ENCODE measurements around the gene TPPP3.

Gene TPPP3

GRCh38 chr16:67437513-67437912 is 44.2 kb upstream of the TPPP3 start:
- TF ChIP-seq, protein P1, sequence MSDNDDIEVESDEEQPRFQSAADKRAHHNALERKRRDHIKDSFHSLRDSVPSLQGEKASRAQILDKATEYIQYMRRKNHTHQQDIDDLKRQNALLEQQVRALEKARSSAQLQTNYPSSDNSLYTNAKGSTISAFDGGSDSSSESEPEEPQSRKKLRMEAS (IDR thresholded peaks at IDR 0.05), result no peak
- no peak for TF ChIP-seq EP300 (IDR thresholded peaks at IDR 0.05; ENCODE audit: borderline replicate concordance)
- no peak for TF ChIP-seq NFIC (IDR thresholded peaks at IDR 0.05)
- no peak for TF ChIP-seq RAD21 (IDR thresholded peaks at IDR 0.05; ENCODE audit: low read depth)
- no peak for TF ChIP-seq CREB1 (IDR thresholded peaks at IDR 0.05; ENCODE audit: low read depth)
- TF ChIP-seq CEBPB (IDR thresholded peaks at IDR 0.05), result no peak
- TF ChIP-seq TAF1 (IDR thresholded peaks at IDR 0.05; ENCODE audit: low read depth), result no peak
- TF ChIP-seq FOXM1 (IDR thresholded peaks at IDR 0.05; ENCODE audit: borderline replicate concordance, low read depth), result no peak
- TF ChIP-seq EGR1 (IDR thresholded peaks at IDR 0.05), result no peak
- no peak for TF ChIP-seq YY1 (IDR thresholded peaks at IDR 0.05; ENCODE audit: low read depth)
- no peak for TF ChIP-seq TEAD4 (IDR thresholded peaks at IDR 0.05)
- no peak for TF ChIP-seq TCF12 (IDR thresholded peaks at IDR 0.05; ENCODE audit: low read depth)
- no peak for TF ChIP-seq ZBTB7A (IDR thresholded peaks at IDR 0.05; ENCODE audit: low read depth)
- TF ChIP-seq, protein P2, sequence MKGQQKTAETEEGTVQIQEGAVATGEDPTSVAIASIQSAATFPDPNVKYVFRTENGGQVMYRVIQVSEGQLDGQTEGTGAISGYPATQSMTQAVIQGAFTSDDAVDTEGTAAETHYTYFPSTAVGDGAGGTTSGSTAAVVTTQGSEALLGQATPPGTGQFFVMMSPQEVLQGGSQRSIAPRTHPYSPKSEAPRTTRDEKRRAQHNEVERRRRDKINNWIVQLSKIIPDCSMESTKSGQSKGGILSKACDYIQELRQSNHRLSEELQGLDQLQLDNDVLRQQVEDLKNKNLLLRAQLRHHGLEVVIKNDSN (IDR thresholded peaks at IDR 0.05), result no peak

DNA sequence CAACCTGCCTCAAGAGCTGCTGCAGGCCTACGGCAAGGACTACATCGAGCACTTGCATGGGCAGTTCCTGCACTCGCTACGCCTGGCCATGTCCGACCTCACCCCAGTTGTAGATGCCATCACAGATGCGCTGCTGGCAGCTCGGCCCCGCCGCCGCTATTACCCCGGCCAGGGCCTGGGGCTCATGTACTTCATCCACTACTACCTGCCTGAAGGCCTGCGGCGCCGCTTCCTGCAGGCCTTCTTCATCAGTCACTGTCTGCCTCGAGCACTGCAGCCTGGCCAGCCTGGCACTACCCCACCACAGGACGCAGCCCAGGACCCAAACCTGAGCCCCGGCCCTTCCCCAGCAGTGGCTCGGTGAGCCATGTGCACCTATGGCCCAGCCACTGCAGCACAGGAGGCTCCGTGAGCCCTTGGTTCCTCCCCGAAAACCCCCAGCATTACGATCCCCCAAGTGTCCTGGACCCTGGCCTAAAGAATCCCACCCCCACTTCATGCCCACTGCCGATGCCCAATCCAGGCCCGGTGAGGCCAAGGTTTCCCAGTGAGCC is 43.4 kb upstream of the TPPP3 start:
- TF ChIP-seq, protein P1 (IDR thresholded peaks at IDR 0.05), result no peak
- TF ChIP-seq, protein P2 (IDR thresholded peaks at IDR 0.05), result no peak
- no peak for TF ChIP-seq TCF12 (IDR thresholded peaks at IDR 0.05; ENCODE audit: low read depth)
- TF ChIP-seq, protein P3, sequence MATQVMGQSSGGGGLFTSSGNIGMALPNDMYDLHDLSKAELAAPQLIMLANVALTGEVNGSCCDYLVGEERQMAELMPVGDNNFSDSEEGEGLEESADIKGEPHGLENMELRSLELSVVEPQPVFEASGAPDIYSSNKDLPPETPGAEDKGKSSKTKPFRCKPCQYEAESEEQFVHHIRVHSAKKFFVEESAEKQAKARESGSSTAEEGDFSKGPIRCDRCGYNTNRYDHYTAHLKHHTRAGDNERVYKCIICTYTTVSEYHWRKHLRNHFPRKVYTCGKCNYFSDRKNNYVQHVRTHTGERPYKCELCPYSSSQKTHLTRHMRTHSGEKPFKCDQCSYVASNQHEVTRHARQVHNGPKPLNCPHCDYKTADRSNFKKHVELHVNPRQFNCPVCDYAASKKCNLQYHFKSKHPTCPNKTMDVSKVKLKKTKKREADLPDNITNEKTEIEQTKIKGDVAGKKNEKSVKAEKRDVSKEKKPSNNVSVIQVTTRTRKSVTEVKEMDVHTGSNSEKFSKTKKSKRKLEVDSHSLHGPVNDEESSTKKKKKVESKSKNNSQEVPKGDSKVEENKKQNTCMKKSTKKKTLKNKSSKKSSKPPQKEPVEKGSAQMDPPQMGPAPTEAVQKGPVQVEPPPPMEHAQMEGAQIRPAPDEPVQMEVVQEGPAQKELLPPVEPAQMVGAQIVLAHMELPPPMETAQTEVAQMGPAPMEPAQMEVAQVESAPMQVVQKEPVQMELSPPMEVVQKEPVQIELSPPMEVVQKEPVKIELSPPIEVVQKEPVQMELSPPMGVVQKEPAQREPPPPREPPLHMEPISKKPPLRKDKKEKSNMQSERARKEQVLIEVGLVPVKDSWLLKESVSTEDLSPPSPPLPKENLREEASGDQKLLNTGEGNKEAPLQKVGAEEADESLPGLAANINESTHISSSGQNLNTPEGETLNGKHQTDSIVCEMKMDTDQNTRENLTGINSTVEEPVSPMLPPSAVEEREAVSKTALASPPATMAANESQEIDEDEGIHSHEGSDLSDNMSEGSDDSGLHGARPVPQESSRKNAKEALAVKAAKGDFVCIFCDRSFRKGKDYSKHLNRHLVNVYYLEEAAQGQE (IDR thresholded peaks at IDR 0.05; ENCODE audit: low read depth), result no peak
- no peak for TF ChIP-seq TEAD4 (IDR thresholded peaks at IDR 0.05)
- no peak for TF ChIP-seq NFIC (IDR thresholded peaks at IDR 0.05)
- no peak for TF ChIP-seq EP300 (IDR thresholded peaks at IDR 0.05; ENCODE audit: borderline replicate concordance)
- no peak for TF ChIP-seq EGR1 (IDR thresholded peaks at IDR 0.05)
- no peak for TF ChIP-seq RAD21 (IDR thresholded peaks at IDR 0.05; ENCODE audit: low read depth)
- TF ChIP-seq ZBTB7A (IDR thresholded peaks at IDR 0.05; ENCODE audit: low read depth), result no peak
- no peak for TF ChIP-seq TAF1 (IDR thresholded peaks at IDR 0.05; ENCODE audit: low read depth)
- no peak for TF ChIP-seq CREB1 (IDR thresholded peaks at IDR 0.05; ENCODE audit: low read depth)

- TF ChIP-seq, protein P2 (IDR thresholded peaks at IDR 0.05), result no peak
- TF ChIP-seq TCF12 (IDR thresholded peaks at IDR 0.05; ENCODE audit: low read depth) (no peak), CREB1 (IDR thresholded peaks at IDR 0.05; ENCODE audit: low read depth) (no peak), TEAD4 (IDR thresholded peaks at IDR 0.05) (no peak), EGR1 (IDR thresholded peaks at IDR 0.05) (no peak), FOXM1 (IDR thresholded peaks at IDR 0.05; ENCODE audit: borderline replicate concordance, low read depth) (no peak), NFIC (IDR thresholded peaks at IDR 0.05) (no peak), YY1 (IDR thresholded peaks at IDR 0.05; ENCODE audit: low read depth) (no peak)
- TF ChIP-seq, protein P1 (IDR thresholded peaks at IDR 0.05), result no peak
These were observed 42.5 kb upstream of the TPPP3 start for GRCh38 chr16:67435758-67436164.

DNA sequence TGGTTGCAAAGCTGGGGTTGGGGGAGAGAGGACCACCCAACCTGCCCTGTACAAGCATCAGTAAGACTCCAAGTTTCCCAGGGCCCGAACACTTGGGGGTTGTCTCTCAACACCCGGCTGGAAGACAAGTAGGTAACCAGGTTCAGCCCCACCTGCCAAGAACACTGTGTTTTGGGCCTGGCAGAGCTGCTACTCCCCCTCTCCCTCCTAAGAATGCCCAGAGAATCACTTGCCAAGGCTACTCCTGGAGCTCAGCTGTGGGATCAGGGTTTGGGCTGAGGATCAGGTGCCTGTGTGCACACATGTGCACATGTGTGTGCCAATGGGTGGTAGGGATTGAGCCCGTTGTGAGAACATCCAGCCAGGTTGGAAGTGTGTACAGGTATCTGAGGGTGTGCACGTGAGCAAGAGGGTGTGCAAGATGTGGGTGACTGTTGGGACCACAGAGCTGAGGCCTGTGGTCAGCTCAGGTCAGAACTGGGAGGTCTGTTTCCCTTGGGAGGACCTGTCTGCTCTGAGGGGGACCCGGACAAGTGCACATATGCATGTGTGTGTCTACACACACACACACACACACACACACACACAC is 39.9 kb upstream of the TPPP3 start:
- TF ChIP-seq, protein P1 (IDR thresholded peaks at IDR 0.05), result no peak
- no peak for TF ChIP-seq TCF12 (IDR thresholded peaks at IDR 0.05; ENCODE audit: low read depth)
- TF ChIP-seq RAD21 (IDR thresholded peaks at IDR 0.05; ENCODE audit: low read depth), result no peak
- TF ChIP-seq TEAD4 (IDR thresholded peaks at IDR 0.05), result no peak
- no peak for TF ChIP-seq CREB1 (IDR thresholded peaks at IDR 0.05; ENCODE audit: low read depth)
- no peak for TF ChIP-seq CEBPB (IDR thresholded peaks at IDR 0.05)
- TF ChIP-seq TAF1 (IDR thresholded peaks at IDR 0.05; ENCODE audit: low read depth), result no peak
- TF ChIP-seq FOXM1 (IDR thresholded peaks at IDR 0.05; ENCODE audit: borderline replicate concordance, low read depth), result no peak
- no peak for TF ChIP-seq ZBTB7A (IDR thresholded peaks at IDR 0.05; ENCODE audit: low read depth)
- no peak for TF ChIP-seq EP300 (IDR thresholded peaks at IDR 0.05; ENCODE audit: borderline replicate concordance)
- TF ChIP-seq YY1 (IDR thresholded peaks at IDR 0.05; ENCODE audit: low read depth), result no peak

DNA sequence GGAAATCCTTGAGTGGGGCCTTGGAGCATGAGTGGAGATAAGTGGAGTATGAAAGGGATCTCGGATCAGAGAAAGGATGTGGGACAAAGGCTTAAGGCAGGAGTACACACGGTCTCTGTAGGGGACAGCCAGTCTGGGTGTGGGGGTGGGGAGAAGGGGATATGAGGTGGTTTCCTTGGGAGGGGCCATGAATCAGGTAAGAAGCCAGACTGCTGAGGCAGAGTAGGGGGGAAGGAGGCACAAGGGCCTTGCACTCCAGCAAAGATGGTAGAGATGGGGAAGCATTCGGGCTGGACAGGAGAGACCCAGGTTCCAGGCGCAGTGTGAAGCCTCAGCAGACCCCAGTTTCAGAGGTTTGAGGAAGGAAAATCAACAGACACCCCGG is 39.2 kb upstream of the TPPP3 start:
- TF ChIP-seq EP300 (IDR thresholded peaks at IDR 0.05; ENCODE audit: borderline replicate concordance) (no peak), TCF12 (IDR thresholded peaks at IDR 0.05; ENCODE audit: low read depth) (no peak), TEAD4 (IDR thresholded peaks at IDR 0.05) (no peak), NFIC (IDR thresholded peaks at IDR 0.05) (no peak)

DNA sequence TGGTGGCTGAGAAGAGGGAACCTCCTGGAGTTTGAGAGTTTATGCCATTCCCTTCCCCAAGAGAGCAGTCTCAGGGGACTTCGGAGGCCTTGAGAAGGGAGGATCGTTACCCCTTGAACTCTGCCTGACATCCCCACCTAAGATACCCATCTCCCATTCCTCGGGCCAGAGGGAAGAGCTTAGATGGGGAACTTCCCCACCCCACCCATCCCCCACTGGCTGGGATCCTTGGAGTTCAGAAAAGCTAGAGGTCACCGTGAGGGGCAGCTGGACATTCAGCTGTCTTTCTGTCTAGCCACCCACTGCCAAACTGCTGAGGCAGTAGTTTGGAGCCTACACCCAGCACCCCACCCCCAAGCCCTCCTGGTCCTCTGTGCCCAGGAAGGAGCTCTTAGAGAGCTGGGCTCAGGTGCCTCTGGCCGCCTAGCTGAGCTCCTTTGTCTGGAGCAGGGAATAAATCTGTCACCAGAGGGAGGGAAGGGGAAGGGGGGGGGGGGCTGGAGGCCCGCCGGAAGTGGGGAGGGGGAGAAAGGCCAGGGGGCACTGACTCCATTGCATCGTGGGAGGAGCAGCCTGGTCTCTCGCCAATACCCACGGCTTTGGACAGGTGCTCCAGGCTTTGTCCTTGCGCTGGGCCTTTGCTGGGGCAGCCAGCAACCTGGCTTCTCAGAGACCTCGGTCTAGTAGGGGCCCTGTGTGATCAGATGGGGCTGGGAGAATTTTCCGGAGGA is 38.6 kb upstream of the TPPP3 start:
- TF ChIP-seq, protein P3 (IDR thresholded peaks at IDR 0.05; ENCODE audit: low read depth), result no peak
- TF ChIP-seq FOXM1 (IDR thresholded peaks at IDR 0.05; ENCODE audit: borderline replicate concordance, low read depth) (no peak), CREB1 (IDR thresholded peaks at IDR 0.05; ENCODE audit: low read depth) (no peak), ZBTB7A (IDR thresholded peaks at IDR 0.05; ENCODE audit: low read depth) (0 out of 2 replicates have a peak, but pooled peaks have one; percentile 17)

Measured in Ishikawa (cell line).